CD4-positive, alpha-beta T cell treated with Interleukin-6 for 4 hours (primary cell): ENCODE measurements around the gene PTPRZ1.

Experiments used
- DNase-seq: peaks from one replicate; pipeline ENCODE4 v3.0.0-alpha.2; 2020; ENCODE audit warnings: mixed read lengths

PTPRZ1 gene

DNA sequence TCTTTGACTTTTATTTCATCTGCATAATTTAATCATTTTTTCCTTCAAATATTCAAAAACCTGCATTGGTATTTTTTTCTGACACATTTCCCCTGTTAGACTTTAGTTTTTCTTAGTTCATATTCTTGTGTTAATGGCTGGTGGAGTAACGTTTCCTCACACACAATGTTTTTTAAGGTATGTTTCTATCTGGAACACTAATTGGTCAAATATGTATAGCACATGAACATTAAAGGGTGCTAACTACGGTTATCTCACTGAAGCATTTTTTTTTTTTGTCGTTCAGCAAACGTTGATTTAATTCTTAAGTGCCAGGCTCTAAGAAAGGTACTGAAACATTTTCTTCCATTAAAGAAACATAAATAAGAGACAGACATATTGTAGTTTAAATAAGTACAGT, 87.7 kb downstream of the PTPRZ1 start:
- no peak for DNase-seq

DNA sequence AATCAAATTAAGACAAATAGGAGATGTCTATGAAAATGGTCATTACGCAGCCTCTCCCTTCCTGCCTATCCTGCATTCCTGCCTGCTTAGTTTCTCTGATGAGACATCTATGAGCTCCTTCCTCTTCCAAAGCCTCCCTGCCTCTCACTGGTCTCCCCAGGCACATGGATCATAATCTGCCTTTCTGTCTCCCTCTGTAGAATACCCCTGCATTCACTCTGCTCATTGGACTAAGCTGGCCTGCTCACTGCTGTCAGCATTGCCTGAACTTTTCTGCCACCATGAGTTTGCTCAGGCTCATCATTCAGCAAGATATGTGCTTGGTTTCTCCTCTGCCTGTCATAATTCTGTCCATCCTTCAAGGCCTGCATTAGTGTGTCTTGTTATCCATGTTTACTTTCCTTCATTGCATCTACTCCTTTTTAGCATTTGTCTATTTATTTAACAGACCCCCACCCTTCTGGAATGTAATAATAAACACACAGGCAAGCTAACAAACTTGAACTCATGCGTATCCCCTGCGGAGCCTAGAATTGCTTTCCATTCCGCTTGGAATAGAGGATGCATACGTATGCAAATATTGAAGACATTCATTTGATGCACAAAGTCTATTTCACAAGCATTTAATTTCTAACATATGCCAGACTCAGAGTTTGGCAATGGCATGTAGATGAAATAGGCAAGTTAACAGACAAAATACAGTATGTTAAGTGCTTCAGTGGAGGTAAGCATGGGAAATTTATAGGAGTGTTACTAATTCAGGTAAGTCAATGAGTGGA, 88.3 kb downstream of the PTPRZ1 start:
- DNase-seq = no peak

DNA sequence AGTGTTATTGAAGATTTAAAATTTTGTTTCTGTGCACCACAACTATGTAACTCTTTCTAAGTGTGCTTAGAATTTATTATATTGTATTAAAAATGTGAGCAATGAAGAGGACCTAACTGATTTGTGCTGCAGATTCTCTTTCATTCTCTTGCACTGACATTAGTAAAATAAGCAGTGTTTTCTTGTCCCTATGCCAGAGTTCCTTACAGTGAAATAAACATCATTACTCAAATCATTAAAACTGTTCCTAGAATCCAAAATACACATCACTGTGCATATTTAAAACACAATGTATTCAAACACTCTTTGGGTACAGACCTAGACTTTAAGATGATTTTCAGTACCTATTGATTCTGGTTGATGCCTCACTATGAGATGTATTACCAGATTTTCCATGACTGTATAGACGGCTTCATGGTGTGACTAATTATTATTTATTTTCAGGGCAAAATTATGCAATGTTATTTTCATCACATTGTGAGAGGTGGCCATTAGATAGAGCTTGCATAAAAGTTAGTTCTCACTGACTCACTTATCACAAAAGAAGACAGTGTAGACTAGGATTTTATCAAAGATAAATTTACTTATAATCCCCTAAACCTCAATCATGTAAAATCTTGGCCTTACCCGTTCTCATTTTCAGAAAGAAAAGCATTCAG, 93.4 kb downstream of the PTPRZ1 start:
- no peak for DNase-seq

DNA sequence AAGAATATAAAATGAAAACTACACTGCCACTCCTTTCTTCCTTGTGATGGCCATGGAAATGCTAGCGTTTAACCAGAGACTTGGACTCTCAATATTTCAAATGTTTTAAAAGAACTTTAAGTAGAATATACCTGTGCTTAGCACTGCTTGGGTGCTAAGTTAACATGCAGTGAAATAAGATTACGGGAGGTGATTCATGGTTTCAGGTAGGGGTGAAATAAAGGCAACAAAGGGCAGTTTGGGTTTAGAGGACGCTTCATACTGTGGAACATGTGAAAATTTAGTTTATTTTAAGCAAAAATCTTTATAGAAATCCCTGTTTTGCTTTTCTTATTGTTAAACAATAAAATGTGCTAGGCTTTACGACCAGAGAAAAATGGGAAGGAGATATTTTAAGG, 94.0 kb downstream of the PTPRZ1 start:
- no peak for DNase-seq

DNA sequence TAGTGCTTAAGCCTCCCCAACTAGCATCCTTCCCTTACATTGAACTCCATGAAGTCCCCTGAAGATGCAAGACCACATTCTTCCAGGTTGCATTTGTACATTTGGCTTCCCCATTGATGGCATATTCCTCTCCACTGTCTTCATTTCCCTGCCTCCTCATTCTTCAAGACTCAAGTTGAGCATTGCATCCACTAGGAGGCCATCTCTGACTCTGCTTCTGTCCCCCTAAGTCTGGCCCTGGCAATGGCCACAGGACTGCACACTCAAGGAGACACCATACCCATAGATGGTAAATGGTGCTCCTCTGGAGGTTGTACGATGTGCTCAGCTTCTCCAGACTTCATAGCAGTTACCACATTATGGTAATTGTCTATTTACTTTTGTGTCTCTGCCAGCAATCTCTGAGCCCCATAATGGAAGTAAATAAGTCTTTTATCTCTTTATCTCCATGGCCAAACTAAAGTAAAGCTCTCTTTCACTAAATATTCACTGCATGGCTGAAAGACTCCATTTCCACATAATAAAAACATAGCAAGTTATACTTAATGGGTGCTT, 112.6 kb downstream of the PTPRZ1 start:
- no peak for DNase-seq

DNA sequence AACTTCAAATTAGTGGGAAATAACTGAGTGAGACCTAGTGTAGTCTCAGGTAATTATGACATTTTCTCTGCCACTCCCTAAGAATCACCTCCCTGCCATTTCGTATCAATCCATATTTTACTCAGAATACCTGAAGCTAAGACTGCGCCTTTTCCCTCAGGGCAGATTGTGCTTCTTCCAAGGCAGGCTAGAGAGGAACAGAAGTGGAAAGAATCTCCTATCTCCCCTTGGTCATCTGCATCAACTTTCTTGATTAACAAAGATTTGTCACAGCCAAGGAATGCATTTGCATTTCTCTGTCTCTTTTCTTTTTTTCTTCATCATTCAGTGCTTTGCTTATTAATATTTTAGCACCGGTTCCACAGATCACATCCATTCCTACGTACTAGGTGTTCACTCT, 119.1 kb downstream of the PTPRZ1 start:
- no peak for DNase-seq

DNA sequence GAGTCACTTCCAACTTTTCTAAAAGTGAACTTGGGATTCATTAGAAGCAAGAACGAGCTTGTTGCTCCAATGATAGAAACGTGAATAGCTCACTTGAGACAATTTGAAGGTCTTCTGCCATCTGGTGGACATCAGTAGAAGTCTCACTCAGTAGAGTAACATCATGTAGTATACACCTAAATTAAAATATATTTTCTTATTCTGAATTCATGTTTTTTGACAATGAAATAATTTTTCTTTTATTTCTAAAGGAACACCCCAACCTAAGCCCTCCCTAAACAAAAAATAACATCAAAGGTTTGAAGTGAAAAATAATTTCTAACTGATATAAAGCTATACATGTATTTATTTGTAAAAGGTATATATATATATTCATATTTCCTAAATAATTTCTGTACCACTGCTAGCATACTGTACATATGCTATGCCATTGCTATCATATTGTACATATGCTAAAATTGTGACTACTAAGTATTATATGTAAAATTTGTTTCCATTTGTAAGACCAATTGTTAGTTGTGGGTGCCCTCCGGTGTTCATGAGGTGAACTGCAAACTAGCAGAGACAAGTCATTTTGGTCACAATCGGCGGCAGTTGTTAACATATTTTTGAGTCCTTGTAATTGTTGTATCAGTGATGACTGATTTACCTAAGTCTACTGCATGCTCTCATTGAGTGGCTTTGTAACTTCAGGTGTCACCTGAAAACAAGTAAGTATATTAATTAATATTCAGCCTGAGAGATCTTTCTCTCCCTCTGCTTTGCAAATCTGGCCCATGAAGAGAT, 121.9 kb downstream of the PTPRZ1 start:
- DNase-seq = peak; percentile 3

DNA sequence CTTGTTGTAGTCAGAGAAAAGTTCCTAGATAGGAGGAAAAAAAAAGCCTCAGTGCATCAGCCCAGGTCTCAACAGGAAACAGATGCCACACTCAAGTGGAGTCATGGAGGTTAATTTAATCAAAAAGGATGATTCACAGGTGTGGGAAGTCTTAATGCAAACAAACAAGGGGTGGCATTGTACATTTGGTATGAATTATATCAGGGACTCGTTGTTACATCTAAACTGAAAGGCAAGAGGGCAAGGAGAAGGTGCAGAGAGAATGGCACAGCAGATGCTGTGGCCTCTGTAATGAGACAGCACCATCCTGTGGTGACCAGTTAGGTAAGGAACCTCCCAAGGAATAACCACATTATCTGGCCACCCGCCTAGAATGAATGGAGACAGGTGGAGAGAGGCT, 133.7 kb downstream of the PTPRZ1 start:
- DNase-seq = no peak

DNA sequence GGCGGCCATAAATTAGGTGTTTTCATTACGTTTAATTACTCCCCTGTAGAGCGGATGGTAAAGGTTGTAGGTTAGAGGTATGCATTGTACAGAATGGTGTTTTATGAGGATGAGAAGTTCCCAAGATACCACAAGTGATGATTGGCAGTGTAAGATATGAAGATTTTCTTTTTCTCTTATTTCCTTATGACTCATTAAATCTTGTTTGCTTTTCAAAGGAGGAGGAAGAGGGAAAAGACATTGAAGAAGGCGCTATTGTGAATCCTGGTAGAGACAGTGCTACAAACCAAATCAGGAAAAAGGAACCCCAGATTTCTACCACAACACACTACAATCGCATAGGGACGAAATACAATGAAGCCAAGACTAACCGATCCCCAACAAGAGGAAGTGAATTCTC, 137.2 kb downstream of the PTPRZ1 start:
- no peak for DNase-seq

DNA sequence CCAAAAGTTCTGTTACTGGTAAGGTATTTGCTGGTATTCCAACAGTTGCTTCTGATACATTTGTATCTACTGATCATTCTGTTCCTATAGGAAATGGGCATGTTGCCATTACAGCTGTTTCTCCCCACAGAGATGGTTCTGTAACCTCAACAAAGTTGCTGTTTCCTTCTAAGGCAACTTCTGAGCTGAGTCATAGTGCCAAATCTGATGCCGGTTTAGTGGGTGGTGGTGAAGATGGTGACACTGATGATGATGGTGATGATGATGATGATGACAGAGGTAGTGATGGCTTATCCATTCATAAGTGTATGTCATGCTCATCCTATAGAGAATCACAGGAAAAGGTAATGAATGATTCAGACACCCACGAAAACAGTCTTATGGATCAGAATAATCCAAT, 140.1 kb downstream of the PTPRZ1 start:
- no peak for DNase-seq

DNA sequence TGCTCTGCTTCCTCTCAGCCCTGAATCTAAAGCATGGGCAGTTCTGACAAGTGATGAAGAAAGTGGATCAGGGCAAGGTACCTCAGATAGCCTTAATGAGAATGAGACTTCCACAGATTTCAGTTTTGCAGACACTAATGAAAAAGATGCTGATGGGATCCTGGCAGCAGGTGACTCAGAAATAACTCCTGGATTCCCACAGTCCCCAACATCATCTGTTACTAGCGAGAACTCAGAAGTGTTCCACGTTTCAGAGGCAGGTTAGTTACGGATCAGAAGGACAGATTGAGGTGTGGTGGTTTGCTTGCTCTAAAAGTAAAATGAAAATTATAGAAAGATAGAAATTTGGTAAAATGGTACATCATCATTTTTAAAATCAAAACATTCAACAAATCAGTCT, 140.7 kb downstream of the PTPRZ1 start:
- DNase-seq = no peak

DNA sequence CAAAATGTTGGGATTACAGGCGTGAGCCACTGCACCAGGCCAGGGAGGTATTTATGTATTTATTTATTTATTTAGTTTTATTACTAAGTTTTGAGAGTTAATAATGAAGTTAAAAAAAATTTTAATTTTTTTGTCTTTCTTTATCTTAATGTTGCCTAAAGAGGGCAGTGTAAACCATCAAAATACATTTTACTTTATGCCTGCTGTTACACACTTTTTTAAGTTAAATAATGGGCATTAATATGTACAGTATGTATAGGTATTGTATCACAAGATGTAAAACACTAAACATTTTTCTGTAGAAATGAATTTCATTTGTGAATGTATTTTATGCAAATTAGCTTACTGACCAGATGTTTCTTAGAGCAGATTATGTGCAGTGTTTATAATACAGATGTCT, 141.7 kb downstream of the PTPRZ1 start:
- no peak for DNase-seq

DNA sequence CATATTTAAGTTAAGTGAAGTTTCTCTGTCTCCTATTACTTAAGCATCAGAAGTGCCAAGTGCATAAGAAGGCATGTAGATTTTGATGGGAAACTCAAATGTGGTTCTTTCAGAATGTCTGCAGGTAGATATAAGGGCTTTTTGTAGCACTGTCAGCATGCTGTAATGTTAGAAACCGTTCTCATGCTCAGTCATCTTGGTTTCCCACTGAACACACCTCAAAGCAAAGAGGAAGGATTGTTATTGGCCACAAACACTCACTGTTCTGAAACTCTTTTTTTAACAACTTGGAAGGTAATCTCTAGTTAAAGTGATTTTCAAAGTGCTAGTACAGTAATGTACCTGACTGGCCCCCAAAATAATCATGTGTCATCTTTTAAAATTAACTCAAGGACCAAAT, 145.1 kb downstream of the PTPRZ1 start:
- no peak for DNase-seq

DNA sequence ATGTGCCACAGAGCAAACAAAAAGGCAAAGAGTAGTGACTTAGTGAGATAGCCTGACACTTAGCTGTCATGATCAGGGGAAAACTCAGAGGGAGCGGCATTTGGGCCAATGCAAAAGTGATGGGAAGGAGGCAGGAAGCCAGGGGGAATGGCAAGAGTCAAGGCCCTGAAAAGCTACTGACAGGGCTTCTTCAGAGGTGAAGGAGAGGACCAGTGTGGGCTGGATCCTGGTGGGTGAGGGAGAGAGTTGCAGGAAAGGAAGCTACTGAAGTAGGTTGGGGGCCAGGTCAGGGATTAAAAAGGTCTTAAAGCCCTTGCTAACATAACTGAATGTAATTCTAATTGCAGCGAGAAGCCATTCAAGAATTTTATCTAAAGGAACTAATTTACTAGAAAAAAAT, 154.1 kb downstream of the PTPRZ1 start:
- no peak for DNase-seq

DNA sequence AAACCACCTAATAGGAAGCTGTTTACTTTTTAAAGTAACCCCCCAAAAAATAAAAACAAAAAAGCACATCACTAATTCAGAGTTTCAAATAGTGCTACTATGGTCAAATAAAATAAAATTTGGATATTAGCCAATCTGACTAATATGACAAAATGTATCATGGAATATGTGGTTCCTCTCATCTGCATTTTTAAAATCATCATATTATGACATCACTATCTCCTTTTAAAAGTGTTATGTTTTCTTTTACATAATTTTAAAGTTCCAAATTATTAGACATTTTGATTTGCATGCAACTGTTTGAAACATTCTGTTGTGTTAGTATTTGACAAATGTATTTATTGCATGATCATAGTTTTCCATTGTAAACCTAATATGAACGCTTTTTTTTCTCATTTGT, 160.7 kb downstream of the PTPRZ1 start:
- DNase-seq = no peak

DNA sequence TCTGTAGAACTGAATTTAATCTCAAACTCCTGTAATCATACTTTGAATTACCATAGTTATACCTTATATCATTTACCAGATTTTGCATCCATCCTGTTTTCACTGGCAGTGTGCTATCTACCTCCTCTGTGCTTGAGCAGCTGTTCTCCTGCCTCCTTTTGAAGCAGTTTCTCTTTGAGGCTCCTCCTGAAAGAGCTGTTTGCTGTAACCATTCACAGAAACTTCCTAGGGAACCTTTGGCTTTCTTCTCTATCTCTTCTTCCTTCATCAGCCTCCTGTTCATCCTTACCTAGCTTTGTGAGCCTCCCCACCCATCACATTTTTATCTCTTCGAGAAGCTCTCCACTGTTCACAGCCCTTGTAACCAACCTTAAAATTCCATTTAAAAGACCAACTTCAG, 162.9 kb downstream of the PTPRZ1 start:
- no peak for DNase-seq

DNA sequence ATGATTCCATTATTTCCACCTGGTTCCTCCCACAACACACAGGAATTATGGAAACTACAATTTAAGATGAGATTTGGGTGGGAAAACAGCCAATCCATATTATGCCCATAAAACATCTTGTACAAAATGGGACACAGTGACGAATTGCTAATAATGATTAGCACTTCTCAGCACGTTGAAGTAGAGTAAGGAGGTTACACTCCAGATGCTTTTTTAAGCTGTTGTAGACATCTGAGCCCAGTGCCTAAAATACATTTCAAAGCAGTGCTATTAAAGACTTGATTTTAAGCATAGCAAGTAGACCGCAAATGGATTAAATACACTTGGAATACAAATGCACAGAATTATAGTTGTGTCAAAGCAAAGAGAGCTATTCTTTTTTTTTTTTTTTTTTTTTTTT, 165.2 kb downstream of the PTPRZ1 start:
- no peak for DNase-seq

DNA sequence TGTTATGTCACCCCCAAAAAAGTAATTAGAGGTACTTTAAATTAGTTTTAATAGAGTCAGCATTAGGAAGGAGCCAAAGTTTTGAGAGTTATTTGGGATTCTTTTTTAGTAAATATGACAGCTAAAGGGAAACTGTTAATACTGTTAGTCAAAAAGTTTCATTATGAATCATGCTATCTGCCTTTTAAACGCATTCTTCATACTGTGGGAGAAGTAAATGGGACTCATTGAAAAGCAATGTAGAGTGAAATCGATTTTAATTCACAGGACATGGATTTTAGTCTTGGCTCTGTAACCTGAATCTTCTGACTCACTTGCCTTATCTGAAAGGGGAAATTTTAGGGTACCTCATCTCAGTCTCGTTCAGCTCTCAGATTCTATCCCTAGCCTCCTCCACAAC, 165.9 kb downstream of the PTPRZ1 start:
- DNase-seq = no peak

DNA sequence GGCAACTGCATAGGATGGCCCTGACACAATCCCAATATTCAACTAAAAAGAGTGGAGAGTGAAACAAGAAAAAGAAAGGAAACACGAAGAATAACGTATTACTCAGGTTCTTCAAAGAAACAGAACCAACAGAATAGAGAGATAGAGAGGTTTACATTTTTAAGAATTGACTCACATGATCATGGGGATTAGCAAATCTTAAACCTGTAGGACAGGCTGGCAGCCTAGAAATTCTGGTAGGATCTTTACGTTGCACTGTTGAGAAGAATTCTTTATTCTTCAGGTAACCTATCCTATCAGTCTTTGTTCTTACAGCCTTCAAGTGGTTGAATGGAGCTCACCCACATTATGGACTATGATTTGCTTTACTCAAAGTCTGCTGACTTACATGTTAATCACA, 167.2 kb downstream of the PTPRZ1 start:
- no peak for DNase-seq

DNA sequence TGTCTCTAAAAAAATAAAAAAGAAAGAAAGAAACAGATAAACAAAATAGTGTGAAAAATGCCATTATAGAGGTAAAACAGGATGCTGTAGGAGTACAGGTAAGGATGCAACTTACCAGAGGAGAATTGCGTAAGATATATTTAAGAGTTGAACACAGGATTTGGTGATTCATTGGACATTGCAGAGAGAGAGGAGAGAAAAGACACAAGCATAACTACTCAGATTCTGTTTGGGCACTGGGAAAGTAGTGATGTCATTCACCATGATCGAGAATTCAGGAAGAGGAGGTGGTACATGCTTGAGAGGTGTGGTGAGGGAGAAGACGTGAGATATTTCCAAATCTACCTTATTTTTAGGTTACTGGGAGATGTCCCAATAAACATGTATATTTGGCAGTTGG, 173.4 kb downstream of the PTPRZ1 start:
- no peak for DNase-seq

DNA sequence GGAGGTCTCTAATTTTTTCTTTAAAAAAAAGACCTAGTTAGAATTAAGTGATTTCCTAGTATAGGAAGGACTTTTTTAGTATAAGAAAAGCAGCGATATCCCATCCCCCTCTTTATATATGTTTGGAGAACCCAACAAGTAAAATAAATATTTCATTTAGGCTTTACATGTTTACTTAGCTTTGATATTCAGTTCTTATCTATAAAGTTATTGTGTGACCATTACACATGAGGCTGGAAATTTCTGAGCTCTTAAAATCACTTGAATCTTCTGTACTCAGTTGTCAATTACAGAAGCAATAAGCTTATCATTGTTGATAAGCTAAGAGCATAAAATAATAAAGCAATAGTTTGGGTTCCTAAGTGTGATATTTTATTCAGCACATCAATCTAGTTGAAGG, 181.4 kb downstream of the PTPRZ1 start:
- DNase-seq = no peak

DNA sequence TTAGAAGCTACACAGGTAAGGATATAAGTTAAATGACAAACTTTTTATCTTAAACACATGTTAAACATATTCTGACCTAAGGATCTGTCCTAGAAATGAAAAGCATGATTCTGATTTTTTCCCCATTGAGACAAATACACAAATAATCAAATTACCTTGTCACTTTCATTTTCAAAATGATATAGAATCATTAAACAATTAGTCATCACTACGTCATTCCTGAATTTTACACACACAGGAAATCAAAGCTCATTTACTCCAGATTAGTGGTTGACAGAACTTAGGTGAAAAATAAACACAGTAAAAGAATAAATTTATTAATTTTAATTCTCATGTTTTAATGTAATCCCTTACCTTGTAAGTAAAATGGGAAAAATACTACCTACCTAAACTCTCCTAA, 182.1 kb downstream of the PTPRZ1 start:
- no peak for DNase-seq

DNA sequence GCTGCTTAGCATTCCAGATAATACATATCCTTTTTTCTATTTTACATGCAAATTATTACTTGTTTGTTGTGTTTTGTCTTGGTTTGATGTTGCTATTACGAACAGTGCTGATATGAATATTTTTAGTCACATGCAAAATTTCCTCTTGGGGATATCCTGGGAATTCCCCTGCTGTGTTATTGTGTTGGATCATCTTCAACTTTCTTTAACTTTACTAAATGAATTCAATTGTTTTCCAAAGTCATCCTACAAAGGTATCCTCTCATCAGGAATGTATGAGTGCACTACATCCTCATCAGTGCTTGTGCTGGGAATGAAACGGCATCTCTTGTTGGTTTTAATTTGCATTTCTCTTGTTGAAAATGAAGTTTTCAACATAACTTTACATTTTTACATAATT, 184.0 kb downstream of the PTPRZ1 start:
- no peak for DNase-seq

DNA sequence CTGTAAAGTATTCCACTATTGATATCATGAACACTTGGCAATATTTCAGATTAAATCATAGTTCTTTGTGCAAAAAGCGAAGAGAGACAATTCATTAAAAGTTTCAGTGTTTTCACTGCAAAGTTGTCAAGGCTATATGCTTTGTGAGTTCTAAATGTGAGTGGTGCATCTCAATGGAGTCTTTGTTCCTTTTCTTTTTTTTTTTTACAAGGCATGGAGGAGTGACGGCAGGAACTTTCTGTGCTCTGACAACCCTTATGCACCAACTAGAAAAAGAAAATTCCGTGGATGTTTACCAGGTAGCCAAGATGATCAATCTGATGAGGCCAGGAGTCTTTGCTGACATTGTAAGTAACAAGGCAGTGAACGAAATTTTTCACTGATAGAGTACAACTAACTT, 186.6 kb downstream of the PTPRZ1 start:
- DNase-seq = no peak
